Trophoblast cell (in vitro differentiated cells and primary cell): ENCODE results near the gene PLCH2.

Experiments used
- DNase-seq, 2 donors: peaks; one replicate each; pipeline ENCODE4 v3.0.0-alpha.2; 2016
- H2AFZ ChIP-seq: 2 replicates; pipeline ENCODE4 v1.6.1; 2013; ENCODE audit warnings: low read length, moderate library complexity, mild to moderate bottlenecking; ENCODE audit not compliant: insufficient read depth, poor library complexity
- H2AK5ac ChIP-seq: 2 replicates; pipeline ENCODE4 v1.6.1; 2013; ENCODE audit warnings: mild to moderate bottlenecking, low read length
- H2BK120ac ChIP-seq: 2 replicates; pipeline ENCODE4 v1.6.1; 2013; ENCODE audit warnings: low read length, mild to moderate bottlenecking, moderate library complexity; ENCODE audit not compliant: insufficient read depth, poor library complexity
- H2BK12ac ChIP-seq: 2 replicates; pipeline ENCODE4 v1.6.1; 2013; ENCODE audit warnings: mild to moderate bottlenecking, low read length, moderate library complexity
- H2BK5ac ChIP-seq: 2 replicates; pipeline ENCODE4 v1.6.1; 2013; ENCODE audit warnings: low read length, low read depth, moderate library complexity, mild to moderate bottlenecking; ENCODE audit not compliant: poor library complexity
- H3K14ac ChIP-seq: 2 replicates; pipeline ENCODE4 v1.6.1; 2013; ENCODE audit warnings: mild to moderate bottlenecking, low read length
- H3K18ac ChIP-seq: 2 replicates; pipeline ENCODE4 v1.6.1; 2013; ENCODE audit warnings: mild to moderate bottlenecking, low read length
- H3K23ac ChIP-seq: 2 replicates; pipeline ENCODE4 v1.6.1; 2013; ENCODE audit warnings: low read length
- H3K27ac ChIP-seq: 2 replicates; pipeline ENCODE4 v1.5.1; 2013; ENCODE audit warnings: low read depth, mild to moderate bottlenecking, inconsistent platforms, low read length, moderate library complexity
- H3K27me3 ChIP-seq: 2 replicates; pipeline ENCODE4 v1.6.1; 2013; ENCODE audit warnings: inconsistent platforms, mild to moderate bottlenecking, low read length, moderate library complexity; ENCODE audit not compliant: insufficient read depth
- H3K36me3 ChIP-seq, 2 experiments: 1 replicate in 1 of 2; 2 replicates in 1 of 2; pipeline ENCODE4 v1.6.1; 2013; ENCODE audit warnings: low read length in 2 of 2, mild to moderate bottlenecking in 2 of 2, moderate library complexity in 1 of 2; ENCODE audit not compliant: insufficient read depth in 2 of 2, control insufficient read depth in 1 of 2
- H3K4ac ChIP-seq: 2 replicates; pipeline ENCODE4 v1.6.1; 2013; ENCODE audit warnings: low read depth, mild to moderate bottlenecking, low read length, moderate library complexity
- H3K4me1 ChIP-seq, 2 experiments: 1 replicate in 1 of 2; 2 replicates in 1 of 2; pipeline ENCODE4 v1.6.1; 2013; ENCODE audit warnings: low read length in 2 of 2, mild to moderate bottlenecking in 2 of 2, moderate library complexity in 1 of 2; ENCODE audit not compliant: insufficient read depth in 2 of 2, control insufficient read depth in 1 of 2
- H3K4me2 ChIP-seq: 2 replicates; pipeline ENCODE4 v1.6.1; 2013; ENCODE audit warnings: inconsistent platforms, mild to moderate bottlenecking, low read length, moderate library complexity
- H3K4me3 ChIP-seq: 2 replicates; pipeline ENCODE4 v1.5.1; 2013; ENCODE audit warnings: mild to moderate bottlenecking, low read depth, low read length, inconsistent platforms
- H3K79me1 ChIP-seq: one replicate; pipeline ENCODE4 v1.6.1; 2013; ENCODE audit warnings: low read length
- H3K79me2 ChIP-seq: 2 replicates; pipeline ENCODE4 v1.6.1; 2013; ENCODE audit warnings: low read length, mild to moderate bottlenecking; ENCODE audit not compliant: control insufficient read depth, insufficient read depth, poor library complexity
- H3K9ac ChIP-seq: 2 replicates; pipeline ENCODE4 v1.6.1; 2013; ENCODE audit warnings: mild to moderate bottlenecking, low read length
- H3K9me3 ChIP-seq: 2 replicates; pipeline ENCODE4 v1.6.1; 2013; ENCODE audit warnings: low read depth, mild to moderate bottlenecking, control low read depth, inconsistent platforms, low read length; ENCODE audit not compliant: insufficient read depth
- H4K12ac ChIP-seq: 2 replicates; pipeline ENCODE4 v1.6.1; 2013; ENCODE audit warnings: low read depth, mild to moderate bottlenecking, low read length, moderate library complexity
- H4K8ac ChIP-seq: 2 replicates; pipeline ENCODE4 v1.6.1; 2013; ENCODE audit warnings: low read depth, mild to moderate bottlenecking, low read length, moderate library complexity
- H4K91ac ChIP-seq: one replicate; pipeline ENCODE4 v1.6.1; 2013; ENCODE audit warnings: low read depth, mild to moderate bottlenecking, low read length, moderate library complexity
- WGBS: extraction: QIAGEN DNeasy Blood & Tissue Kit; methylation state at CpG from one replicate; pipeline ENCODE4 v1.1.7; 2013; ENCODE audit warnings: missing lambda C conversion rate; ENCODE audit not compliant: insufficient read length, insufficient coverage; ENCODE audit errors: extremely low coverage; 5-methylcytosine and 5-hydroxymethylcytosine counted together

The PLCH2 gene

DNA sequence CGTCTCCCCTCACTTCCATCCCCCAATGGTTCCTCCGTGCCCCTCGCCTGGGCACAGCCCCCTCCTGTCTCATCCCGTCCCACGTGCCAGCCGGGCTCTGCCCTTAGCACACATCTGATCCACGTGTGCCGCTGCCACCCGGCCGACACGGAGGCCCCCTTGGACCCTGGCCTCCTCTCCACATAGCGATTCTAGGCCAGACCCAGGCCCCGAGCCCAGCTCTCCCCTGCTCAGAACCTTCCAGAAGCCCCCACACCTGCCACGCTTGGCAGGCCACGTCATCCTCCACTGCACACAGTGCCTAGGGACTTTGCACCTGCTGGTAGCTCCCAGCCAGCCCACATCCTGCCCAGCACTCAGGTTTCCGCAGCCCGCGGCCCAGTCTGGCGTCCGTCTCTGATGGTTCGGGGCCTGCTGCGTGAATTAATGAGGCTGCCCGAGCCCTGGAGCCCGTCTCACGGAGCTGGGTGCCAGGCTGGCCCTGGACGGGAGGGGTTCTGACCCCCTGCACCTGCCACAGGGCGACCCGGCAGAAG lies 20.1 kb downstream of the PLCH2 start:
- no peak overlapping the region for H3K4me3 ChIP-seq
- H3K9ac ChIP-seq, result no peak overlapping the region
- no peak overlapping the region for H3K27ac ChIP-seq
- no peak overlapping the region for H3K4ac ChIP-seq
- H2AFZ ChIP-seq, result no peak overlapping the region
- no peak overlapping the region for H4K12ac ChIP-seq
- no peaks in the 10 kb centered on the region for H3K27me3 ChIP-seq
- no peak overlapping the region for H3K4me2 ChIP-seq
- peaks cover 3% of the 10 kb centered on the region for H3K9me3 ChIP-seq
- H3K79me1 ChIP-seq, result no peaks in the 10 kb centered on the region
- no peaks in the 10 kb centered on the region for H3K36me3 ChIP-seq
- DNase-seq, result peak; percentile 42 to 59
- no peak overlapping the region for H3K14ac ChIP-seq
- no peak overlapping the region for H2BK120ac ChIP-seq
- H4K8ac ChIP-seq, result no peak overlapping the region
- no peak overlapping the region for H2AK5ac ChIP-seq
- no peak overlapping the region for H3K18ac ChIP-seq
- no CpG with 5 or more reads among the region's 28 CpGs for WGBS
- no peak overlapping the region for H2BK12ac ChIP-seq
- no peaks in the 10 kb centered on the region for H3K79me2 ChIP-seq
- peaks cover 8 to 9% of the 10 kb centered on the region in 2 experiments for H3K4me1 ChIP-seq
- no peak overlapping the region for H2BK5ac ChIP-seq
- H4K91ac ChIP-seq, result no peak overlapping the region
- H3K23ac ChIP-seq, result no peak overlapping the region

- no peaks in the 10 kb centered on the region for H3K79me1 ChIP-seq
- no peak overlapping the region for H2BK120ac ChIP-seq
- no peak overlapping the region for H2BK5ac ChIP-seq
- WGBS, result no CpG with 5 or more reads among the region's 26 CpGs
- no peak overlapping the region for H4K8ac ChIP-seq
- DNase-seq, result peak; percentile 14 to 58
- no peak overlapping the region for H2BK12ac ChIP-seq
- no peak overlapping the region for H3K23ac ChIP-seq
- no peaks in the 10 kb centered on the region for H3K36me3 ChIP-seq
- no peak overlapping the region for H2AK5ac ChIP-seq
- peaks cover 8 to 9% of the 10 kb centered on the region in 2 experiments for H3K4me1 ChIP-seq
- peaks cover 3% of the 10 kb centered on the region for H3K9me3 ChIP-seq
- no peaks in the 10 kb centered on the region for H3K79me2 ChIP-seq
- H3K9ac ChIP-seq, result no peak overlapping the region
- H3K4me2 ChIP-seq, result no peak overlapping the region
- no peak overlapping the region for H3K4me3 ChIP-seq
- no peak overlapping the region for H2AFZ ChIP-seq
- H3K27ac ChIP-seq, result no peak overlapping the region
- H3K27me3 ChIP-seq, result no peaks in the 10 kb centered on the region
- no peak overlapping the region for H4K91ac ChIP-seq
- no peak overlapping the region for H3K18ac ChIP-seq
- H4K12ac ChIP-seq, result no peak overlapping the region
- H3K14ac ChIP-seq, result no peak overlapping the region
- H3K4ac ChIP-seq, result no peak overlapping the region
Measured at GRCh38 chr1:2496746-2497145, 20.7 kb downstream of the PLCH2 start.

DNA sequence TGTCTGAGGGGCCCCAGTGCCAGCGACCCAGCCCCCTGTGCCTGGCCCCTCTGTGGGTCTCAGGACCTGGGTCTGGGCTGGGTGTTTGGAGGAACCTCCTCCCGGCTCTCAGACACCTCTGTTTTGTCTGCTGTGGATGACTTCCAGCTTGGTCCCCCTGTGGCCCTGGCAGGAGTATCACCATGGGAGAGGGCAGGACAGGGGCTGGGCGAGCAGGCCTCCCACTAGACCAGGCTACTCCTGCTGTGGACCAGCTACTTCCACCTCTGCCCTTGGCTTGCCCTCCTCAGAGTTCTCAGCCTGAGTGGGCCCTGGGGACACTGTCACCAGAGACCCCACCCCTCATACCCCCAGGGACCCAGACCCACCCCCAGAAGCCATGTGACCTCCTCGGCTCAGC lies 21.8 kb downstream of the PLCH2 start:
- no peaks in the 10 kb centered on the region for H3K36me3 ChIP-seq
- no peak overlapping the region for H3K18ac ChIP-seq
- no CpG with 5 or more reads among the region's 4 CpGs for WGBS
- H2AFZ ChIP-seq, result no peak overlapping the region
- no peak overlapping the region for H2BK12ac ChIP-seq
- no peak overlapping the region for H3K9ac ChIP-seq
- peaks cover 8 to 9% of the 10 kb centered on the region in 2 experiments for H3K4me1 ChIP-seq
- peaks cover 3% of the 10 kb centered on the region for H3K9me3 ChIP-seq
- no peak overlapping the region for H3K4me2 ChIP-seq
- H3K23ac ChIP-seq, result no peak overlapping the region
- no peaks in the 10 kb centered on the region for H3K27me3 ChIP-seq
- H4K8ac ChIP-seq, result no peak overlapping the region
- no peak overlapping the region for H2BK5ac ChIP-seq
- no peak overlapping the region for H3K4me3 ChIP-seq
- H3K79me1 ChIP-seq, result no peaks in the 10 kb centered on the region
- H3K27ac ChIP-seq, result no peak overlapping the region
- H2AK5ac ChIP-seq, result no peak overlapping the region
- no peaks in the 10 kb centered on the region for H3K79me2 ChIP-seq
- H4K91ac ChIP-seq, result no peak overlapping the region
- no peak overlapping the region for H3K4ac ChIP-seq
- no peak overlapping the region for H2BK120ac ChIP-seq
- no peak overlapping the region for H4K12ac ChIP-seq
- no peak for DNase-seq
- H3K14ac ChIP-seq, result no peak overlapping the region

DNA sequence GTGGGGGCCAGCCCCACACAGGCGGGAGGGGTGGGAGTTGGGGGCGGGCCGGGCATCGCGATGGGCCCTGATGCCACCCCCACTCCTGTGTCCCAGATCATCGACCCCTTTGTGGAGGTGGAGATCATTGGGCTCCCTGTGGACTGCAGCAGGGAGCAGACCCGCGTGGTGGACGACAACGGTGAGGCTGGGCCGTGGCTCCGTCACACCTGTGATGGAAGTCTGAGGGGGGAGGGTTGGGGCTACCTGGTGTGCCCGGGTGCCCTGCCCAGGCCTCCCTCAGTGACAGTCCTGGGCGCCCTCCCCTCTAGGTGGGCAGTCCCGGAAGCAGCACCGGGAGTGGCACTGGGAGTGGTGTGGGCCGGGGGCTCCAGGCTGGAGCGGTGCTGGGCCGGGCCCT lies 22.6 kb downstream of the PLCH2 start:
- Histone ChIP-seq H3K14ac (no peak overlapping the region), H3K9me3 (peaks cover 5% of the 10 kb centered on the region), H4K12ac (no peak overlapping the region), H3K4me1 (peaks cover 8 to 9% of the 10 kb centered on the region in 2 experiments), H4K8ac (no peak overlapping the region), H2BK120ac (no peak overlapping the region), H3K23ac (no peak overlapping the region), H2BK12ac (no peak overlapping the region), H3K18ac (no peak overlapping the region), H3K4ac (no peak overlapping the region), H2AK5ac (no peak overlapping the region), H3K9ac (no peak overlapping the region), H3K27ac (no peak overlapping the region), H3K4me2 (no peak overlapping the region), H3K79me1 (no peaks in the 10 kb centered on the region), H3K4me3 (no peak overlapping the region), H3K36me3 (no peaks in the 10 kb centered on the region), H3K27me3 (no peaks in the 10 kb centered on the region), H4K91ac (no peak overlapping the region), H3K79me2 (no peaks in the 10 kb centered on the region), H2AFZ (no peak overlapping the region), H2BK5ac (no peak overlapping the region)
- no CpG with 5 or more reads among the region's 19 CpGs for WGBS
- no peak for DNase-seq
